Measurements from ENCODE around the gene ATP12A. TPM values are rescaled to one million over a fixed set of nuclear protein-coding genes. Genes with fewer than 3 reads are reported as not detected.

The ATP12A gene
- total RNA-seq, 1 donor, result not detected

DNA sequence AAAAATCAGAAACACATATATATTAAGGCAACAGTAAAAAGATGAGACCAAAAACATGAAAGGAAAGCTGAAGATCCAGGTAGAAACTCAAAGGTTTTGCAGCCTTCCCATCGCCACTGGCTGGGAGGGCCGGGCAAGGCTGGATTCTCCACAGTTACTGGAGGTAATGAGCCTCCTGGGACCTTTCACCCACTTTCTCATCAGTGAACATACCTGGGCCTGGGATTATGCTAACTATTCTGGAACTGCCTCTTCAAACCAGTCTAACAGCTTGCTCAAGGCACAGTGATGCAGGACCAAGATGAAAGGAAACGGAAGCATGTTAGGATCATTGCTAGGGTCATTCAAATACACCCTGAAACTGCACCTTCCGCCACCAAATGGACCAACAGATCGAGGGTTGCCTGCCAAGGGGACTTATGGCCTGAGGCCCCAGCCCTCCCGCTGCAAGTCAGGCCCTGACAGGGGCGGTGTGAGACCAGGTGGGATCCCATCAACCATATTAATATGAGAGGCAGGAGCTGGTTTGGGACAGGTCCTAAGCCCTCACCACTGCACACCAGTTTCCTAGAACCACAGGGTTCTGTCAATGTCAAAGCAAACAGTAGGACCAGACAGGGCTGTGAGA, 28.4 kb upstream of the ATP12A start:
- no peak for TF ChIP-seq CTCF (IDR thresholded peaks at IDR 0.05; ENCODE audit: insufficient read depth, low read depth, low read length)
- no peak for DNase-seq (ENCODE audit: low read depth)
- H3K4me3 ChIP-seq (ENCODE audit: low read depth, low read length), result no peak overlapping the region

GRCh38 chr13:24652359-24652758, 27.8 kb upstream of the ATP12A start:
- H3K4me3 ChIP-seq (ENCODE audit: low read depth, low read length), result no peak overlapping the region
- TF ChIP-seq CTCF (IDR thresholded peaks at IDR 0.05; ENCODE audit: insufficient read depth, low read depth, low read length), result no peak
- DNase-seq (ENCODE audit: low read depth), result no peak

GRCh38 chr13:24654741-24655140, 25.5 kb upstream of the ATP12A start:
- no peak for TF ChIP-seq CTCF (IDR thresholded peaks at IDR 0.05; ENCODE audit: insufficient read depth, low read depth, low read length)
- no peak overlapping the region for H3K4me3 ChIP-seq (ENCODE audit: low read depth, low read length)
- DNase-seq (ENCODE audit: low read depth), result peak; percentile 77

DNA sequence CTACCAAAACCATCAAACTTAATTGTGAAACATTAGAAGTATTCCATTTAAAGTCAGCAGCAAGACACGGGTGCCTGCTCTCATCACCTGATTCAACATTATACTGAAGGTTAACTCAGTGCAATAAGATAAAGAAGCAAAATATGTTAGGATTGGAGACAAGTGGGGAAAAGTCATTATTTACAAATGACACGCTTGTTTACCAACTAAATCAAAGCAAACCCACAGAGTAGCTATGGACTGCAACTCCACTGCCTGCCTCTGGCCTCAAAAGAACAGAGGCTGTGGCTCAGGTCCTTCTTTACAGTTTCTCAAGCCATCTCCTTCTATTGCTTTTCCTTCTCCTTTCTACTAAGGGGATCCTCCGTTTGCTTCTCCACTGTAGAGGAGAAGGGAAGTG, 21.0 kb upstream of the ATP12A start:
- H3K4me3 ChIP-seq (ENCODE audit: low read depth, low read length), result no peak overlapping the region
- TF ChIP-seq CTCF (IDR thresholded peaks at IDR 0.05; ENCODE audit: insufficient read depth, low read depth, low read length), result no peak
- no peak for DNase-seq (ENCODE audit: low read depth)

DNA sequence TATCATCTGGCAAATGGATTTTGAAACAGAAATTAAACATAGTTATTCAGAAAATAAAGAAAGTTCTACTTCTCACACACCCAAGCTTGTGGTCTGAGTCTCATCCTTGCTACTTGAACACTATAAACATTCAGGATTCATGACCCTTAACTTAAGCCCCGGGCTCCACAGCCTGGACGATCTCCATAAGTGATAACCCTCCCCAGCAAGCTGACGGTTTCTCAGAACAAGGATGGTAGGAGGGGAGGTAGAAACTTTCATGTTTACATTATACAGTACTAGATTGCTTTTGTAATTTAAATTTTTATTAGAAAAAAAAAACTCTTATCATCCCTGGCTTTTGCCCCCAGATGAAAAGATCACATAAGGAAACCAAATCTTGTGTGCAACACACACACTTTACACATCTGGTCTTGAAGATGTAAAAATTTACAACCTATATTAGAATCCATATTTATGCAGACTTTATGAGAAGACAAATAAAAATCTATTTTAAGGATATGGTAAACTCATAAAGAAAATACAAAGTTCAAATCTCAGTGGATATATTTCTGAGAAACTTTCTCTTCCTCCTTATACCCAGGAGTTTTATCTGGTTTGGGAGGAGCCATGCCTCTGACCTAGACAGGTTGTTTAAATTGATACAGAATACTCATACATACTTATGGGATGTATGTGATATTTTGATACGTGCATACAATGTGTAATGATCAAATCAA, 20.0 kb upstream of the ATP12A start:
- TF ChIP-seq CTCF (IDR thresholded peaks at IDR 0.05; ENCODE audit: insufficient read depth, low read depth, low read length), result no peak
- H3K4me3 ChIP-seq (ENCODE audit: low read depth, low read length), result no peak overlapping the region
- peak; percentile 85 for DNase-seq (ENCODE audit: low read depth)

GRCh38 chr13:24661713-24662112, 18.5 kb upstream of the ATP12A start:
- DNase-seq (ENCODE audit: low read depth), result no peak
- no peak overlapping the region for H3K4me3 ChIP-seq (ENCODE audit: low read depth, low read length)
- TF ChIP-seq CTCF (IDR thresholded peaks at IDR 0.05; ENCODE audit: insufficient read depth, low read depth, low read length), result no peak

Data from fibroblast of villous mesenchyme (primary cell).